ENCODE measurements around the gene ZSCAN21. TPM values are rescaled to one million over a fixed set of nuclear protein-coding genes. Genes with fewer than 3 reads are reported as not detected.

Gene ZSCAN21
- total and polyA plus RNA-seq, 11 donors, result 4.4 to 12.1 (median 7.2) TPM

DNA sequence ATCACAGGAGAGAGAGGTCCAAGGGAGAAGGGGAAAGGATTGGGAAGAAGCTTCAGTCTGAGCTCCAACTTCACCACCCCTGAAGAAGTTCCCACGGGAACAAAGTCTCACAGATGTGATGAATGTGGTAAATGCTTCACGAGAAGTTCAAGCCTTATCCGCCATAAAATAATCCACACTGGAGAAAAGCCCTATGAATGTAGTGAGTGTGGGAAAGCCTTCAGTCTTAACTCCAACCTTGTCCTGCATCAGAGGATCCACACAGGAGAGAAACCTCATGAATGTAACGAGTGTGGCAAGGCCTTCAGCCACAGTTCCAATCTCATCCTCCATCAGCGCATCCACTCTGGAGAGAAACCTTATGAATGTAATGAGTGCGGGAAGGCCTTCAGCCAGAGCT, 16.0 kb upstream of the ZSCAN21 start:
- H3K4me1 ChIP-seq, result peaks cover 0 to 8% (median 0%) of the 10 kb centered on the region in 12 donors
- ATAC-seq (no peak), DNase-seq (no peak)
- no peak for TF ChIP-seq POLR2A (IDR thresholded peaks at IDR 0.05)
- TF ChIP-seq, protein P1, sequence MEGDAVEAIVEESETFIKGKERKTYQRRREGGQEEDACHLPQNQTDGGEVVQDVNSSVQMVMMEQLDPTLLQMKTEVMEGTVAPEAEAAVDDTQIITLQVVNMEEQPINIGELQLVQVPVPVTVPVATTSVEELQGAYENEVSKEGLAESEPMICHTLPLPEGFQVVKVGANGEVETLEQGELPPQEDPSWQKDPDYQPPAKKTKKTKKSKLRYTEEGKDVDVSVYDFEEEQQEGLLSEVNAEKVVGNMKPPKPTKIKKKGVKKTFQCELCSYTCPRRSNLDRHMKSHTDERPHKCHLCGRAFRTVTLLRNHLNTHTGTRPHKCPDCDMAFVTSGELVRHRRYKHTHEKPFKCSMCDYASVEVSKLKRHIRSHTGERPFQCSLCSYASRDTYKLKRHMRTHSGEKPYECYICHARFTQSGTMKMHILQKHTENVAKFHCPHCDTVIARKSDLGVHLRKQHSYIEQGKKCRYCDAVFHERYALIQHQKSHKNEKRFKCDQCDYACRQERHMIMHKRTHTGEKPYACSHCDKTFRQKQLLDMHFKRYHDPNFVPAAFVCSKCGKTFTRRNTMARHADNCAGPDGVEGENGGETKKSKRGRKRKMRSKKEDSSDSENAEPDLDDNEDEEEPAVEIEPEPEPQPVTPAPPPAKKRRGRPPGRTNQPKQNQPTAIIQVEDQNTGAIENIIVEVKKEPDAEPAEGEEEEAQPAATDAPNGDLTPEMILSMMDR (IDR thresholded peaks at IDR 0.05), result no peak
- peaks cover 0 to 97% (median 92%) of the 10 kb centered on the region in 9 donors for H3K36me3 ChIP-seq
- no peaks in the 10 kb centered on the region for H3K9me3 ChIP-seq
- H3K27ac ChIP-seq, result no peak overlapping the region
- 94 to 97% (median 96%) methylated on average over 6 of the region's 6 CpGs for WGBS, 4 donors
- intact Hi-C loops (cut with DNase I), result no loop called here
- no peaks in the 10 kb centered on the region for H3K27me3 ChIP-seq
- no peak overlapping the region for H3K4me3 ChIP-seq

DNA sequence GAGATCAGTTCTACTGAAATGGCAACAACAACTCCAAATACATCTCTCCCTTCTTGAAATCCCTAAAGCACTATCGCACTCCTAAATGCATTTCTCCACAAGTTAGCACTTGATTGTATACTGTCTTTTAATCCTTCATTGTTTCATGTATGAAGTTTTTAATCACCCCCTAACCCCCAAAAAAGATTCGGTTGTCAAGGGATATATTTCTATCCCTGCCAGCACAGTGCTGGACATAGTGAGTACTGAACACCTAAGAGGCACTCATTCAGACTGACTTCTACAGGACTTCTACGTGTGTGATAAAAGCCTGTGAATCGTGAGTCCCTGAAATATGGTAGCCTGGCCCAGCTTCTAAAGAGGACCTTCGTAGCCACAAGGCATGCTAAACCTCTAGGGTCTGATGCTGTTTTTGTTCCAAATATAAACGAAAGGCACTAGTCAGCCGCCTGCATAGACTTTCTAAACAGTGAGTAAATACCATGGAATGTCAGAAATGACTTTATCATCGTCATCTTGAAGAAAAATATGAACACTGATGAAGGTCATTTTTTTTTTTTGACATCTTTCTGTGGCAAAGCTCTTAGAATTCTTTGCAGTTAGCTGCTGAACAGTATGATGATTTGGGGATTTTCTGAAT, 14.6 kb upstream of the ZSCAN21 start:
- peaks cover 0 to 86% (median 77%) of the 10 kb centered on the region in 9 donors for H3K36me3 ChIP-seq
- H3K9me3 ChIP-seq, result no peaks in the 10 kb centered on the region
- TF ChIP-seq, protein P1 (IDR thresholded peaks at IDR 0.05), result no peak
- TF ChIP-seq POLR2A (IDR thresholded peaks at IDR 0.05), result no peak
- intact Hi-C loops (cut with DNase I), result no loop called here
- 83 to 91% (median 86%) methylated on average over 8 of the region's 8 CpGs for whole genome bisulfite sequencing, 4 donors
- ATAC-seq (no peak), DNase-seq (no peak)
- H3K4me1 ChIP-seq, result peaks cover 0 to 8% (median 0%) of the 10 kb centered on the region in 12 donors
- no peak overlapping the region for H3K4me3 ChIP-seq
- H3K27me3 ChIP-seq, result no peaks in the 10 kb centered on the region
- H3K27ac ChIP-seq, result no peak overlapping the region

DNA sequence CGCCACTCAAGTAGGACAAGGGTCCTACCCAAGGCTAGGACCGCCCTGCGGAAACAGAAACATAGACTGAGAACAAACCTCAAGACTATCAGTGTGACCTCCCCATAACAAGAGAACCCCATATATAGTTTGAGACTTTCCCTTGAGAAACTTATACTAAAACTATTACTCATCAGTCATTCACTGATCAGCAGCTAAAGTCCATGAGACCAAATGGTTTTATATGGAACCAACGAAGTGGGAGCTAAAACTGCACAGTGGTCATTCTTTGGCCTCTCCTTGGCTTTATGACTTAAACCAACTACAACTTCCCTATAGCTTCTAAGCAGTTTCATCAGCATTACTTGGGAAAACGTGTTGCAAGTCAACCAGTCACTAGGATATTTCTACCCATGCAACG, 13.7 kb upstream of the ZSCAN21 start:
- no peak overlapping the region for H3K27ac ChIP-seq
- no peak for TF ChIP-seq POLR2A (IDR thresholded peaks at IDR 0.05)
- TF ChIP-seq, protein P1 (IDR thresholded peaks at IDR 0.05), result no peak
- ATAC-seq (no peak), DNase-seq (no peak)
- peaks cover 0 to 8% (median 0%) of the 10 kb centered on the region in 12 donors for H3K4me1 ChIP-seq
- H3K36me3 ChIP-seq, result peaks cover 0 to 77% (median 68%) of the 10 kb centered on the region in 9 donors
- H3K9me3 ChIP-seq, result no peaks in the 10 kb centered on the region
- WGBS, 4 donors, result 82 to 97% (median 89%) methylated on average over 6 of the region's 6 CpGs
- intact Hi-C loops (cut with DNase I), result no loop called here
- no peak overlapping the region for H3K4me3 ChIP-seq
- H3K27me3 ChIP-seq, result no peaks in the 10 kb centered on the region

DNA sequence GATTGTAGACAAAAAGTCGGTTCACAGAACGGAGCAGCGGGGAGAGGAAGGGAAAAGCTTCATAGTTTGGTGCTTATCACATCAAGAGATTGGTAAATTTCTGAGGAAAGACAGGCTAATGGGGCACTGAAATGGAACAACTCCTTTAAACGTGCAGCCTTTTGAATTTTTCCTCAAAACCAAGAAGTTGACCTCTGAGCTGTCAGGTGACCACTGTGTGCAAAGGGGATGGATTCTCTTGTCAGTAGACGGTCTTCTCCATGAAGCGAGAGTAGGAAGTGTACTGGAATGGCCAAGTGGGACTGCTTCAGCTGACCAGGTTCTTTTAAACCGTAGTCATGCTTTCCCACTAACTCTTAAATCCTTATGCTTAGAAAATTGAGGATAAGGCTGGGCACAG, 11.2 kb upstream of the ZSCAN21 start:
- Histone ChIP-seq H3K4me3 (no peak overlapping the region), H3K9me3 (no peaks in the 10 kb centered on the region), H3K27me3 (no peaks in the 10 kb centered on the region), H3K36me3 (peaks cover 0 to 53% (median 44%) of the 10 kb centered on the region in 9 donors), H3K4me1 (peaks cover 0 to 8% (median 0%) of the 10 kb centered on the region in 12 donors), H3K27ac (no peak overlapping the region)
- TF ChIP-seq POLR2A (IDR thresholded peaks at IDR 0.05), result no peak
- TF ChIP-seq, protein P1 (IDR thresholded peaks at IDR 0.05), result no peak
- intact Hi-C loops (cut with DNase I), result no loop called here
- ATAC-seq (no peak), DNase-seq (no peak)
- 86 to 96% (median 95%) methylated on average over 7 of the region's 7 CpGs for WGBS, 4 donors

Data from heart left ventricle (tissue), 16 donors.